Tibial artery (tissue), 4 donors: ENCODE results near the gene MARCOL.

Experiments
- DNase-seq, 2 donors: peaks; one replicate each; pipeline ENCODE4 v3.0.0-alpha.2; 2019
- H3K27ac ChIP-seq, 2 donors: fragments of 200-600 bp; sonication (generic) in 1 of 2; 1 replicate in 1 of 2; 2 replicates in 1 of 2; pipeline ENCODE4 v1.5.1; 2018 to 2019; ENCODE audit warnings: mild to moderate bottlenecking in 1 of 2
- H3K27me3 ChIP-seq, 2 donors: fragments of 200-600 bp; sonication (generic) in 1 of 2; one replicate each; pipeline versions ENCODE4 v1.5.1 to v1.6.0; 2016 to 2019
- H3K36me3 ChIP-seq, 3 donors: fragments of 200-600 bp; sonication (generic) in 2 of 3; one replicate each; pipeline ENCODE4 v1.5.1; 2016 to 2019; ENCODE audit warnings: mild to moderate bottlenecking in 2 of 3
- H3K4me1 ChIP-seq, 4 donors: fragments of 200-600 bp; sonication (generic) in 2 of 4; 1 replicate in 3 of 4; 2 replicates in 1 of 4; pipeline ENCODE4 v1.5.1; 2016 to 2019
- H3K4me3 ChIP-seq, 2 donors: fragments of 200-600 bp; sonication (generic) in 1 of 2; 1 replicate in 1 of 2; 2 replicates in 1 of 2; pipeline ENCODE4 v1.5.1; 2018 to 2019; ENCODE audit warnings: mild to moderate bottlenecking in 2 of 2
- H3K9me3 ChIP-seq, 3 donors: fragments of 200-600 bp; sonication (generic) in 1 of 3; one replicate each; pipeline ENCODE4 v1.5.1; 2016 to 2019
- CTCF ChIP-seq, 2 experiments: fragments of 200-600 bp in 1 of 2; fragments of 450-650 bp in 1 of 2; IDR thresholded peaks; one replicate each; pipeline ENCODE4 v1.5.1; 2017 to 2019; ENCODE audit warnings: antibody characterized with exemption in 2 of 2, mild to moderate bottlenecking in 1 of 2, moderate library complexity in 1 of 2
- intact Hi-C: fragments of 100-400 bp; cut with DNase I; formaldehyde crosslinking; loops from one replicate; pipeline ENCODE4 v1.15.0; 2023; ENCODE audit warnings: low total_unique reads

Gene MARCOL

DNA sequence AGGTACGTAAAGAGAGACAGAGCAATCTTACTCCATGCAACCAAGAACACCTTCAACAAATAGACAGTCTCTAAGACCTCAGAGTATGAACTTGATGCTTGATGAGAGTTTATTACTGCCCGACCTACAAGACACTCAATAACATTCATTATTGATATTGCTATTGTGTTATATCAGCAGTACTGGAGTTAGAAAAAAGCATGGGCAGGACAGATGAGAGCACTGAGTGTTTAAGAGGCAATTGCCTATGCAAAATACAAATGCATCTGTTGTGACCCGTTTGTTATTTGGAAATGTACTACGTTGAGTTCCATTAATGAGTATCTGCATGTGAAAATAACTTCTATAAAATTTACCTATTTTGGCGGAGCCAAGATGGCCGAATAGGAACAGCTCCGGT is 8.1 kb upstream of the MARCOL start:
- no peak overlapping the region for H3K4me3 ChIP-seq
- H3K27me3 ChIP-seq = no peaks in the 10 kb centered on the region
- no peak for TF ChIP-seq CTCF (IDR thresholded peaks at IDR 0.05)
- no peaks in the 10 kb centered on the region for H3K4me1 ChIP-seq
- no peak for DNase-seq
- no peaks in the 10 kb centered on the region for H3K36me3 ChIP-seq
- H3K9me3 ChIP-seq = no peaks in the 10 kb centered on the region
- no peak overlapping the region for H3K27ac ChIP-seq
- intact Hi-C loops = no loop called here

DNA sequence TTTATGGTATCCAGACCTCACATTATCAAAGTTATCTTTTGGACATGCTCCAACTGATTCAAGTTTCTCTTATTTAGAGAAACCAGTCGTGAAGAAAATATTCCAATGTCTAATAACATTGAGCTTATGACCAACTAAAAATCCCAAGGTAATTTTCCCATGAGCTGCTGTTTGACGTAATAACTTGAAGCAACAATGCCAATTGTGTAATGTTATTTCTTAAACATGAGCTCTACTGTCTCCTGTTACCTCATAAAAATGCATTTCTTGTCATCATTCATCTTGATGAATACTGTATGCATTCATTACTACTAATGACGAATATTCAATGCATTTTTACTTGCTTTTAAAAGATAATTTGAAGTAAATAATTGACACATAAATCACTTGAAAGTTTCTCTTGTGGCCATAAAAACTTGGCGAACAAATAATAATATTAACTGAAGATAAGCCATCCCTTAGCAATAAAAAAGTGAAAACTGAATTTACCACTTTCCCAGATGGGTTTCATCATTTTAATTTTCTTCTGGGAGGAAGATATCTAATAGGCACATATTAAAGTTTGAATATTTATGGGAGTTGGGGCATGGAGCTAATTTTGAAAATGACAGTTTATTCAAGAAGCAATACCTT is 424 bp upstream of the MARCOL start:
- Histone ChIP-seq H3K9me3 (no peaks in the 10 kb centered on the region), H3K4me3 (no peak overlapping the region), H3K27ac (no peak overlapping the region), H3K27me3 (no peaks in the 10 kb centered on the region), H3K4me1 (no peaks in the 10 kb centered on the region), H3K36me3 (no peaks in the 10 kb centered on the region)
- no peak for TF ChIP-seq CTCF (IDR thresholded peaks at IDR 0.05)
- DNase-seq = no peak
- intact Hi-C loops = no loop called here

DNA sequence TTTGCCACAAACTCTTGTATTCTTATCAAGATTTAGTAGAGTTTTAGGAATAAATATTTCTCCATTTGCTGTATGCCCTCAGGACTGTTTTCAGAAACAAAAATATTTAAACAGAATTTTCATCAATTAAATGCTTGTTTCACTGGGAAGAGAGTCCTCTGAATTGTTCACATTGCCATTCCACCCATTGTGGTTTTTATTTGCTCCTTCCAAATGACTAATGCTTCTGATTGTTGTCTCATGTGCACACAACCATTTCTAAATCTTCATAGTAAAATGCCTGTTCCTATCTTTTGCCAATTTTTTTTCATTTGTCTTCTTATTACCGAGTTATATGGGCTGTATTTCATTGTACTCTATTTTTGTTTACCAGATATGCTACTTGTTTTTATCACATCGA is 10.6 kb downstream of the MARCOL start:
- Histone ChIP-seq H3K9me3 (peaks cover 0 to 3% (median 0%) of the 10 kb centered on the region in 3 donors), H3K4me3 (no peak overlapping the region), H3K27ac (no peak overlapping the region), H3K27me3 (no peaks in the 10 kb centered on the region), H3K36me3 (no peaks in the 10 kb centered on the region), H3K4me1 (no peaks in the 10 kb centered on the region)
- no peak for DNase-seq
- intact Hi-C loops = loop anchor here (5.0 kb wide), 1 partner anchor 548 kb away; no protein-coding TSS in a partner anchor
- no peak for TF ChIP-seq CTCF (IDR thresholded peaks at IDR 0.05)

GRCh38 chr5:148255456-148255855 is 17.1 kb downstream of the MARCOL start:
- no peaks in the 10 kb centered on the region for H3K4me1 ChIP-seq
- intact Hi-C loops = no loop called here
- no peaks in the 10 kb centered on the region for H3K36me3 ChIP-seq
- H3K9me3 ChIP-seq = peaks cover 0 to 21% (median 7%) of the 10 kb centered on the region in 3 donors
- TF ChIP-seq CTCF (IDR thresholded peaks at IDR 0.05) = no peak
- no peak for DNase-seq
- H3K27ac ChIP-seq = no peak overlapping the region
- no peak overlapping the region for H3K4me3 ChIP-seq
- H3K27me3 ChIP-seq = no peaks in the 10 kb centered on the region

DNA sequence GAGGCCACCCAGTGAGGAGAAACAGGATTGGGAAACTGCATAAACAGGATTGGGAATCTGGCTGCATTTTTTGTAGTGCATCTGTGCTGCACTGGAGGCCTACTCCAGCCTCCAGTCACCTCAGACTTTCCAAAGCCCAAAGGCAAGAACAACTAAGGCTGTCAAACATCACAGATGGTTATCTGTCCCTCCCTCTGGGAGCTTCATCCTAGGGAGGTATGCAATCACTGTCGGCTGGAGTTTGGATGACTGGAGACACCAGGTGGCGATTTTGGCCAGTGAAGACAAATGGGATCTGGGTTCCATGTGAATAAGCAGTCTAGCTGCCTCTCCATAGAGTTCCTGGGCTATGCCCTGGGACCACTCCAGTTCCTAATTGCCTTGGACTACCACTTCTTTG is 21.0 kb downstream of the MARCOL start:
- H3K9me3 ChIP-seq = peaks cover 2 to 23% (median 7%) of the 10 kb centered on the region in 3 donors
- no peaks in the 10 kb centered on the region for H3K36me3 ChIP-seq
- no peaks in the 10 kb centered on the region for H3K4me1 ChIP-seq
- intact Hi-C loops = no loop called here
- no peaks in the 10 kb centered on the region for H3K27me3 ChIP-seq
- H3K27ac ChIP-seq = no peak overlapping the region
- no peak for TF ChIP-seq CTCF (IDR thresholded peaks at IDR 0.05)
- H3K4me3 ChIP-seq = no peak overlapping the region
- DNase-seq = no peak

- no peak for TF ChIP-seq CTCF (IDR thresholded peaks at IDR 0.05)
- no peaks in the 10 kb centered on the region for H3K27me3 ChIP-seq
- no peak overlapping the region for H3K4me3 ChIP-seq
- no peak overlapping the region for H3K27ac ChIP-seq
- no peak for DNase-seq
- intact Hi-C loops = no loop called here
- H3K9me3 ChIP-seq = peaks cover 2 to 24% (median 7%) of the 10 kb centered on the region in 3 donors
- no peaks in the 10 kb centered on the region for H3K36me3 ChIP-seq
- H3K4me1 ChIP-seq = no peaks in the 10 kb centered on the region
Measured at GRCh38 chr5:148261221-148261620, 22.9 kb downstream of the MARCOL start.
